Measurements from ENCODE around the gene FBL. TPM values are rescaled to one million over a fixed set of nuclear protein-coding genes. Genes with fewer than 3 reads are reported as not detected.

FBL gene
- total RNA-seq, 4 donors from 2014 or later: 40.4 to 79.4 (median 67.0) TPM

GRCh38 chr19:39805104-39805503, 41.1 kb downstream of the FBL start:
- no peaks in the 10 kb centered on the region for H3K27me3 ChIP-seq
- no peaks in the 10 kb centered on the region for H3K36me3 ChIP-seq
- peak overlapping the region; percentile 80 to 87 (median 82) for H3K27ac ChIP-seq
- in situ Hi-C loops (cut with MboI; ENCODE audit: low sequenced_read_pairs in 4 of 4): loop anchor here in 1 of 4 donors (25.0 kb wide), 1 partner anchor 1143 kb away; no protein-coding TSS in a partner anchor
- H3K4me3 ChIP-seq: no peak overlapping the region
- intact Hi-C loops (cut with DNase I; ENCODE audit: low total_unique reads): no loop called here
- no peaks in the 10 kb centered on the region for H3K9me3 ChIP-seq
- TF ChIP-seq, protein P1, sequence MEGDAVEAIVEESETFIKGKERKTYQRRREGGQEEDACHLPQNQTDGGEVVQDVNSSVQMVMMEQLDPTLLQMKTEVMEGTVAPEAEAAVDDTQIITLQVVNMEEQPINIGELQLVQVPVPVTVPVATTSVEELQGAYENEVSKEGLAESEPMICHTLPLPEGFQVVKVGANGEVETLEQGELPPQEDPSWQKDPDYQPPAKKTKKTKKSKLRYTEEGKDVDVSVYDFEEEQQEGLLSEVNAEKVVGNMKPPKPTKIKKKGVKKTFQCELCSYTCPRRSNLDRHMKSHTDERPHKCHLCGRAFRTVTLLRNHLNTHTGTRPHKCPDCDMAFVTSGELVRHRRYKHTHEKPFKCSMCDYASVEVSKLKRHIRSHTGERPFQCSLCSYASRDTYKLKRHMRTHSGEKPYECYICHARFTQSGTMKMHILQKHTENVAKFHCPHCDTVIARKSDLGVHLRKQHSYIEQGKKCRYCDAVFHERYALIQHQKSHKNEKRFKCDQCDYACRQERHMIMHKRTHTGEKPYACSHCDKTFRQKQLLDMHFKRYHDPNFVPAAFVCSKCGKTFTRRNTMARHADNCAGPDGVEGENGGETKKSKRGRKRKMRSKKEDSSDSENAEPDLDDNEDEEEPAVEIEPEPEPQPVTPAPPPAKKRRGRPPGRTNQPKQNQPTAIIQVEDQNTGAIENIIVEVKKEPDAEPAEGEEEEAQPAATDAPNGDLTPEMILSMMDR (IDR thresholded peaks at IDR 0.05 in 4 of 5, conservative IDR thresholded peaks at IDR 0.05 in 1 of 5): no peak
- no peak for TF ChIP-seq POLR2A (IDR thresholded peaks at IDR 0.05)
- peak in 1 of 2 donors; percentile 40 for ATAC-seq
- DNase-seq: peak; percentile 24 to 63
- peaks cover 15 to 33% of the 10 kb centered on the region in 2 donors for H3K4me1 ChIP-seq

DNA sequence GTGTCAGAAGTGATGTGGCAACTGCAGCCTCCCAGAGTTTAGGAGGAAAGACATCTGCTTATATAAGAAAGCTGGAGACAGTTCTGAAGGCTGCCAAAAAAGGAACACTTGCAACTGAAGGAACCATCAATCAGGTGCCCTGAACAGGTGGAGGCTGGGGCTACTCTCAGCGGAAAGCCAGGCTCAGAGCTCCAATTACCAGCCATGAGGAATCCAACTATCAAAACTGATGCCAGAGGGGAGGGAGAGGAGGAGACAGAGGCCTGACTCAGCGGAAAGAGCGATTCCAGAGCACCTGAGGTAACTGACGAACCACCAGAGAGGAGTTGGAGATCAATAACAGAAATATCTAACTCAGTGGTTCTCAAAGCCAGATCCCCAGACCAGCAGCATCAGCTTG, 43.2 kb downstream of the FBL start:
- ATAC-seq (peak; percentile 96 to 98), DNase-seq (peak; percentile 85 to 94)
- peaks cover 15 to 33% of the 10 kb centered on the region in 2 donors for H3K4me1 ChIP-seq
- H3K27ac ChIP-seq: peak overlapping the region; percentile 80 to 87 (median 82)
- intact Hi-C loops (cut with DNase I; ENCODE audit: low total_unique reads): loop anchor here (1.0 kb wide), 2 partner anchors 10 to 31 kb away; partner anchors contain the start of gene DYRK1B
- H3K36me3 ChIP-seq: no peaks in the 10 kb centered on the region
- H3K27me3 ChIP-seq: no peaks in the 10 kb centered on the region
- TF ChIP-seq POLR2A (IDR thresholded peaks at IDR 0.05): peak in 1 of 2 donors; percentile 32
- TF ChIP-seq, protein P1 (IDR thresholded peaks at IDR 0.05 in 4 of 5, conservative IDR thresholded peaks at IDR 0.05 in 1 of 5): no peak
- no peak overlapping the region for H3K4me3 ChIP-seq
- H3K9me3 ChIP-seq: no peaks in the 10 kb centered on the region
- in situ Hi-C loops (cut with MboI; ENCODE audit: low sequenced_read_pairs in 4 of 4): loop anchor here in 1 of 4 donors (25.0 kb wide), 1 partner anchor 1141 kb away; no protein-coding TSS in a partner anchor

- DNase-seq (no peak), ATAC-seq (no peak)
- intact Hi-C loops (cut with DNase I; ENCODE audit: low total_unique reads) (no loop called here), in situ Hi-C loops (cut with MboI; ENCODE audit: low sequenced_read_pairs in 4 of 4) (loop anchor here in 2 of 4 donors (5.0 to 25.0 kb wide), 2 partner anchors 165 to 175 kb away; partner anchors contain the start of gene PSMC4 (in 2 of the 2))
- Histone ChIP-seq H3K27me3 (no peaks in the 10 kb centered on the region), H3K4me1 (peaks cover 4 to 9% of the 10 kb centered on the region in 2 donors), H3K4me3 (no peak overlapping the region), H3K36me3 (no peaks in the 10 kb centered on the region), H3K27ac (no peak overlapping the region), H3K9me3 (no peaks in the 10 kb centered on the region)
- TF ChIP-seq, protein P1 (IDR thresholded peaks at IDR 0.05 in 4 of 5, conservative IDR thresholded peaks at IDR 0.05 in 1 of 5): no peak
- no peak for TF ChIP-seq POLR2A (IDR thresholded peaks at IDR 0.05)
Measured at GRCh38 chr19:39797083-39797482, 49.1 kb downstream of the FBL start.

- Histone ChIP-seq H3K9me3 (no peaks in the 10 kb centered on the region), H3K27me3 (no peaks in the 10 kb centered on the region), H3K36me3 (no peaks in the 10 kb centered on the region), H3K27ac (no peak overlapping the region), H3K4me1 (no peaks in the 10 kb centered on the region), H3K4me3 (no peak overlapping the region)
- no peak for DNase-seq
- TF ChIP-seq, protein P1 (IDR thresholded peaks at IDR 0.05 in 4 of 5, conservative IDR thresholded peaks at IDR 0.05 in 1 of 5): no peak
- TF ChIP-seq POLR2A (IDR thresholded peaks at IDR 0.05): no peak
- intact Hi-C loops (cut with DNase I; ENCODE audit: low total_unique reads): no loop called here
- in situ Hi-C loops (cut with MboI; ENCODE audit: low sequenced_read_pairs in 4 of 4): loop anchor here in 2 of 4 donors (5.0 to 25.0 kb wide), 2 partner anchors 166 to 176 kb away; partner anchors contain the start of gene PSMC4 (in 2 of the 2)
- no peak for ATAC-seq
Measured at GRCh38 chr19:39796000-39796498, 50.1 kb downstream of the FBL start.
